GM19099 (cell line): ENCODE data around the gene RALGPS1.

Experiments
- POLR2A ChIP-seq: IDR thresholded peaks from 3 replicates; pipeline ENCODE4 v1.6.1; 2011; ENCODE audit warnings: low read depth; ENCODE audit not compliant: insufficient read length; ENCODE audit errors: extremely low read depth

The RALGPS1 gene

GRCh38 chr9:127225801-127226625 lies 311.4 kb downstream of the RALGPS1 start:
- no peak for TF ChIP-seq POLR2A

GRCh38 chr9:127229691-127230417 lies 315.3 kb downstream of the RALGPS1 start:
- no peak for TF ChIP-seq POLR2A

- TF ChIP-seq POLR2A = no peak
Measured at GRCh38 chr9:127231666-127232065, 317.1 kb downstream of the RALGPS1 start.

GRCh38 chr9:127232833-127233549 lies 318.4 kb downstream of the RALGPS1 start:
- no peak for TF ChIP-seq POLR2A

GRCh38 chr9:127233550-127233949 lies 319.0 kb downstream of the RALGPS1 start:
- no peak for TF ChIP-seq POLR2A

GRCh38 chr9:127233989-127234388 lies 319.4 kb downstream of the RALGPS1 start:
- no peak for TF ChIP-seq POLR2A

GRCh38 chr9:127237801-127238200 lies 323.2 kb downstream of the RALGPS1 start:
- no peak for TF ChIP-seq POLR2A

- TF ChIP-seq POLR2A = no peak
Measured at GRCh38 chr9:127241354-127241753, 326.8 kb downstream of the RALGPS1 start.

GRCh38 chr9:127244609-127245601 lies 330.3 kb downstream of the RALGPS1 start:
- peak; percentile 71 for TF ChIP-seq POLR2A

- TF ChIP-seq POLR2A = no peak
Measured at GRCh38 chr9:127245637-127246164, 331.1 kb downstream of the RALGPS1 start.

- TF ChIP-seq POLR2A = no peak
Measured at GRCh38 chr9:127248241-127248640, 333.7 kb downstream of the RALGPS1 start.

- TF ChIP-seq POLR2A = no peak
Measured at GRCh38 chr9:127249877-127250276, 335.3 kb downstream of the RALGPS1 start.

- TF ChIP-seq POLR2A = no peak
Measured at GRCh38 chr9:127250896-127251391, 336.4 kb downstream of the RALGPS1 start.
